Measurements from ENCODE around the gene NAT14. TPM values are rescaled to one million over a fixed set of nuclear protein-coding genes. Genes with fewer than 3 reads are reported as not detected.

The NAT14 gene
- total RNA-seq, 5 donors from 2014 or later (not counting 1 experiment from before 2014, with no cell fraction given) = 6.3 to 10.4 (median 8.1) TPM

GRCh38 chr19:55504252-55504603 lies 19.2 kb downstream of the NAT14 start:
- no peaks in the 10 kb centered on the region for H3K9me3 ChIP-seq
- H3K27me3 ChIP-seq (replicated peaks in 1 of 2; ENCODE audit: control insufficient read depth in 2 of 2, extremely low read depth in 1 of 2, insufficient read depth in 2 of 2, low read length in 1 of 2) = peaks cover 0 to 19% of the 10 kb centered on the region in 2 experiments
- DNase-seq (no peak), ATAC-seq (replicated peaks in 1 of 4) (no peak)
- peaks cover 10 to 22% (median 13%) of the 10 kb centered on the region in 3 donors for H3K4me1 Mint-ChIP-seq
- peaks cover 0 to 15% of the 10 kb centered on the region in 2 experiments for H3K4me1 ChIP-seq (ENCODE audit: control insufficient read depth in 1 of 2, extremely low read depth in 1 of 2, insufficient read depth in 2 of 2, low read length in 2 of 2)
- H3K4me3 ChIP-seq (ENCODE audit: control insufficient read depth in 1 of 2, extremely low read depth in 1 of 2, low read length in 1 of 2) = peak overlapping the region in 1 of 2 donors; percentile 50
- WGBS (ENCODE audit: insufficient coverage) = 0% methylated on average over 5 of the region's 13 CpGs
- POLR2A ChIA-PET = interaction anchor here (0.5 to 0.8 kb wide), 3 partner anchors 42 to 150 kb away, joined by 3 to 10 read pairs (median 3); partner anchors contain the start of gene ZNF579 (in 1 of the 2)
- no peaks in the 10 kb centered on the region for H3K36me3 Mint-ChIP-seq
- no peaks in the 10 kb centered on the region for H3K36me3 ChIP-seq (ENCODE audit: control insufficient read depth in 2 of 2, extremely low read depth in 1 of 2, insufficient read depth in 1 of 2, low read length in 1 of 2)
- H3K27ac Mint-ChIP-seq = peak overlapping the region in 1 of 2 donors; percentile 77
- H3K27me3 Mint-ChIP-seq = peaks cover 7 to 11% of the 10 kb centered on the region in 2 donors
- no peak overlapping the region for H3K27ac ChIP-seq (ENCODE audit: low read length)
- H3K9me3 Mint-ChIP-seq = no peaks in the 10 kb centered on the region
- H3K4me3 Mint-ChIP-seq = peak overlapping the region; percentile 73 to 78 (median 73)
- CTCF ChIA-PET = interaction anchor here (0.7 to 2.4 kb wide), 28 partner anchors 13 to 419 kb away, joined by 3 to 21 read pairs (median 4); partner anchors contain the start of genes FIZ1 (in 1 of the 2), HSPBP1 (in 1 of the 2), ISOC2 (in 1 of the 2) and KMT5C (in 1 of the 2)

- Histone ChIP-seq H3K27me3 (replicated peaks in 1 of 2; ENCODE audit: control insufficient read depth in 2 of 2, extremely low read depth in 1 of 2, insufficient read depth in 2 of 2, low read length in 1 of 2) (peaks cover 0 to 22% of the 10 kb centered on the region in 2 experiments), H3K27ac (ENCODE audit: low read length) (no peak overlapping the region), H3K9me3 (no peaks in the 10 kb centered on the region), H3K36me3 (ENCODE audit: control insufficient read depth in 2 of 2, extremely low read depth in 1 of 2, insufficient read depth in 1 of 2, low read length in 1 of 2) (no peaks in the 10 kb centered on the region), H3K4me3 (ENCODE audit: control insufficient read depth in 1 of 2, extremely low read depth in 1 of 2, low read length in 1 of 2) (no peak overlapping the region), H3K4me1 (ENCODE audit: control insufficient read depth in 1 of 2, extremely low read depth in 1 of 2, insufficient read depth in 2 of 2, low read length in 2 of 2) (peaks cover 0 to 15% of the 10 kb centered on the region in 2 experiments)
- H3K27ac Mint-ChIP-seq = no peak overlapping the region
- WGBS (ENCODE audit: insufficient coverage) = 83% methylated on average over 10 of the region's 11 CpGs
- DNase-seq = no peak
- H3K27me3 Mint-ChIP-seq = peaks cover 7 to 14% of the 10 kb centered on the region in 2 donors
- no peaks in the 10 kb centered on the region for H3K9me3 Mint-ChIP-seq
- H3K4me3 Mint-ChIP-seq = no peak overlapping the region
- ChIA-PET POLR2A (no interaction called here), CTCF (interaction anchor here (0.6 to 2.4 kb wide), 9 partner anchors 13 to 345 kb away, joined by 3 to 21 read pairs (median 3); partner anchors contain the start of genes FIZ1 (in 1 of the 2) and ZNF865 (in 1 of the 2))
- peaks cover 10 to 22% (median 13%) of the 10 kb centered on the region in 3 donors for H3K4me1 Mint-ChIP-seq
- H3K36me3 Mint-ChIP-seq = no peaks in the 10 kb centered on the region
- no peak for ATAC-seq (replicated peaks in 1 of 4)
Measured at GRCh38 chr19:55504981-55505380, 20.0 kb downstream of the NAT14 start.

- Mint-ChIP-seq H3K9me3 (no peaks in the 10 kb centered on the region), H3K27me3 (peaks cover 14 to 35% of the 10 kb centered on the region in 2 donors), H3K36me3 (no peaks in the 10 kb centered on the region), H3K27ac (no peak overlapping the region), H3K4me1 (peaks cover 7 to 10% (median 10%) of the 10 kb centered on the region in 3 donors), H3K4me3 (no peak overlapping the region)
- Histone ChIP-seq H3K4me1 (ENCODE audit: control insufficient read depth in 1 of 2, extremely low read depth in 1 of 2, insufficient read depth in 2 of 2, low read length in 2 of 2) (peaks cover 0 to 13% of the 10 kb centered on the region in 2 experiments), H3K36me3 (ENCODE audit: control insufficient read depth in 2 of 2, extremely low read depth in 1 of 2, insufficient read depth in 1 of 2, low read length in 1 of 2) (no peaks in the 10 kb centered on the region), H3K4me3 (ENCODE audit: control insufficient read depth in 1 of 2, extremely low read depth in 1 of 2, low read length in 1 of 2) (no peak overlapping the region), H3K27ac (ENCODE audit: low read length) (no peak overlapping the region), H3K27me3 (replicated peaks in 1 of 2; ENCODE audit: control insufficient read depth in 2 of 2, extremely low read depth in 1 of 2, insufficient read depth in 2 of 2, low read length in 1 of 2) (peaks cover 0 to 46% of the 10 kb centered on the region in 2 experiments), H3K9me3 (no peaks in the 10 kb centered on the region)
- 72% methylated on average over 7 of the region's 10 CpGs for WGBS (ENCODE audit: insufficient coverage)
- ATAC-seq (replicated peaks in 1 of 4) = no peak
- CTCF ChIA-PET = interaction anchor here in 1 of 2 donors (0.7 to 0.9 kb wide), 2 partner anchors 13 to 367 kb away, joined by 3 read pairs; no protein-coding TSS in a partner anchor
- DNase-seq = no peak
- POLR2A ChIA-PET = interaction anchor here in 1 of 2 donors (0.5 kb wide), 1 partner anchor 19 kb away, joined by 4 read pairs; no protein-coding TSS in a partner anchor
Measured at GRCh38 chr19:55508120-55508519, 23.1 kb downstream of the NAT14 start.

- Histone ChIP-seq H3K9me3 (no peaks in the 10 kb centered on the region), H3K4me3 (ENCODE audit: control insufficient read depth in 1 of 2, extremely low read depth in 1 of 2, low read length in 1 of 2) (peak overlapping the region; percentile 4 to 37), H3K27me3 (replicated peaks in 1 of 2; ENCODE audit: control insufficient read depth in 2 of 2, extremely low read depth in 1 of 2, insufficient read depth in 2 of 2, low read length in 1 of 2) (peaks cover 0 to 34% of the 10 kb centered on the region in 2 experiments), H3K27ac (ENCODE audit: low read length) (peak overlapping the region; percentile 65), H3K36me3 (ENCODE audit: control insufficient read depth in 2 of 2, extremely low read depth in 1 of 2, insufficient read depth in 1 of 2, low read length in 1 of 2) (no peaks in the 10 kb centered on the region), H3K4me1 (ENCODE audit: control insufficient read depth in 1 of 2, extremely low read depth in 1 of 2, insufficient read depth in 2 of 2, low read length in 2 of 2) (peaks cover 0 to 12% of the 10 kb centered on the region in 2 experiments)
- Mint-ChIP-seq H3K4me3 (peak overlapping the region; percentile 68 to 70 (median 69)), H3K9me3 (no peaks in the 10 kb centered on the region), H3K27me3 (peaks cover 6 to 13% of the 10 kb centered on the region in 2 donors), H3K4me1 (peaks cover 0 to 4% (median 4%) of the 10 kb centered on the region in 3 donors), H3K36me3 (no peaks in the 10 kb centered on the region), H3K27ac (peak overlapping the region in 1 of 2 donors; percentile 68)
- WGBS (ENCODE audit: insufficient coverage) = 9% methylated on average over 57 of the region's 61 CpGs
- ATAC-seq (replicated peaks in 1 of 4) (peak; percentile 99 to 100 (median 100)), DNase-seq (peak; percentile 72 to 94 (median 83))
- POLR2A ChIA-PET = interaction anchor here in 1 of 2 donors (0.6 kb wide), 1 partner anchor 459 kb away, joined by 5 read pairs; no protein-coding TSS in a partner anchor
- CTCF ChIA-PET = interaction anchor here (0.6 to 2.1 kb wide), 3 partner anchors 12 to 115 kb away, joined by 3 to 11 read pairs (median 4); partner anchors contain the start of gene ZNF628 (in 1 of the 2)
Measured at GRCh38 chr19:55516878-55517620, 32.1 kb downstream of the NAT14 start.

DNA sequence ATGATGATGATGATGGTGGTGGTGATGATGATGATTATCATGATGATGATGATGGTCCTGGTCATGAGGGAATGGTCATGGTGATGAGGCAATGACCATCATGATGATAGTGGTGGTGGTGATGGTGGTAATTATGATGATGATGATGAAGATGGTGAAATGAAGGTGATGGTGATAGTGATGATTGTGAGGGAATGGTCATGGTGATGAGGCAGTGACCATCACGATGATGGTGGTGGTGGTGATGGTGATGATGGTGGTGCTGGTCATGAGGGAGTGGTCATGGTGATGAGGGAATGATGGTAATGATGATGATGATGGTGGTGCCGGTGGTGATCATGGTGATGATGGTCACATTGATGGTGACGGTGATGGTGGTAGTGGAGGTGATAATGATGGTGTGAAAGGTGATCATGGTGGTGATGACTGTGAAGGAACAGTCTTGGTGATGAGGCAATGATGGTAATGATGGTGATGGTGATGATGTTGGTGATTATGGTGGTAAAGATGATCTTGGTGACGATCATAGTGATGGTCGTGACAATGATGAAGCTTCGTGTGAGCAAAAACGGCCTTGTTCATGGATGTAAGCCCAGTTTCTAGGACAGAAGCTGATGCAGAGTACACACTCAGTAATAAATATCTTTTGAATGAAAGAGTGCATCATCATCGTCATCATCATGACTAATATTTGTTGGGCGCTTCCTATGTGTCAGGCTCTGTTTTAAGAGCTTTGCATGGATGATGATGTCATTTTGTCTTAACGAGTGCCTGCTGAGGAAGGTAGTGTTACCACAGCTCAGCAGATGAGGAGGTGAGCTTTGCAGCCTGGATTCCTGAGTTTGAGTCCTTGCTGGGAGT lies 34.7 kb downstream of the NAT14 start:
- peaks cover 3 to 5% of the 10 kb centered on the region in 2 donors for H3K27me3 Mint-ChIP-seq
- ChIA-PET CTCF (no interaction called here), POLR2A (no interaction called here)
- no peak overlapping the region for H3K27ac ChIP-seq (ENCODE audit: low read length)
- H3K36me3 ChIP-seq (ENCODE audit: control insufficient read depth in 2 of 2, extremely low read depth in 1 of 2, insufficient read depth in 1 of 2, low read length in 1 of 2) = no peaks in the 10 kb centered on the region
- H3K27ac Mint-ChIP-seq = no peak overlapping the region
- no peak overlapping the region for H3K4me3 Mint-ChIP-seq
- peaks cover 0 to 25% of the 10 kb centered on the region in 2 experiments for H3K27me3 ChIP-seq (replicated peaks in 1 of 2; ENCODE audit: control insufficient read depth in 2 of 2, extremely low read depth in 1 of 2, insufficient read depth in 2 of 2, low read length in 1 of 2)
- no peaks in the 10 kb centered on the region for H3K9me3 ChIP-seq
- DNase-seq (no peak), ATAC-seq (replicated peaks in 1 of 4) (no peak)
- no peaks in the 10 kb centered on the region for H3K9me3 Mint-ChIP-seq
- H3K4me1 ChIP-seq (ENCODE audit: control insufficient read depth in 1 of 2, extremely low read depth in 1 of 2, insufficient read depth in 2 of 2, low read length in 2 of 2) = peaks cover 0 to 12% of the 10 kb centered on the region in 2 experiments
- WGBS (ENCODE audit: insufficient coverage) = 78% methylated on average over 8 of the region's 10 CpGs
- H3K4me1 Mint-ChIP-seq = peaks cover 0 to 4% (median 4%) of the 10 kb centered on the region in 3 donors
- no peak overlapping the region for H3K4me3 ChIP-seq (ENCODE audit: control insufficient read depth in 1 of 2, extremely low read depth in 1 of 2, low read length in 1 of 2)
- H3K36me3 Mint-ChIP-seq = no peaks in the 10 kb centered on the region

Measured in T-cell (primary cell).